HG03103 (cell line): ENCODE results near the gene NDUFS2.
A peak's percentile ranks its signal among the peaks of the same experiment; 100 is the strongest.
"Not testable (repeated sequence)": the region's sequence is repeated elsewhere in the genome, so short reads cannot be mapped to it uniquely, and the experiment has no call there.

Experiments used
- ATAC-seq: cut with Tn5 transposase; IDR thresholded peaks from one replicate; pipeline ENCODE4 v1.9.1; 2021; ENCODE audit warnings: low read depth; ENCODE audit not compliant: unreplicated experiment

The NDUFS2 gene

GRCh38 chr1:161216945-161217712, 15.0 kb downstream of the NDUFS2 start:
- ATAC-seq, result peak; percentile 77

GRCh38 chr1:161217831-161218230, 15.7 kb downstream of the NDUFS2 start:
- ATAC-seq, result no peak

- no peak for ATAC-seq
These were observed 16.3 kb downstream of the NDUFS2 start for GRCh38 chr1:161218301-161219077.

GRCh38 chr1:161219078-161219892, 17.1 kb downstream of the NDUFS2 start:
- no peak for ATAC-seq

- no peak for ATAC-seq
These were observed 17.8 kb downstream of the NDUFS2 start for GRCh38 chr1:161220002-161220401.

- no peak for ATAC-seq
These were observed 20.2 kb downstream of the NDUFS2 start for GRCh38 chr1:161222175-161223019.

- ATAC-seq, result no peak
These were observed 21.9 kb downstream of the NDUFS2 start for GRCh38 chr1:161223805-161224694.

- ATAC-seq, result not testable (repeated sequence)
These were observed 22.5 kb downstream of the NDUFS2 start for GRCh38 chr1:161224695-161225087.

- ATAC-seq, result no peak
These were observed 23.0 kb downstream of the NDUFS2 start for GRCh38 chr1:161225178-161225533.

GRCh38 chr1:161225534-161226319, 23.6 kb downstream of the NDUFS2 start, which contains the start of gene TOMM40L:
TOMM40L (plus strand) TSS chr1:161226060; CDS start chr1:161226490, 430 bp downstream.
- peak; percentile 93 for ATAC-seq

- no peak for ATAC-seq
These were observed 24.1 kb downstream of the NDUFS2 start for GRCh38 chr1:161226320-161226711.

GRCh38 chr1:161226759-161227158, 24.6 kb downstream of the NDUFS2 start:
- ATAC-seq, result no peak

- peak; percentile 34 for ATAC-seq
These were observed 25.2 kb downstream of the NDUFS2 start for GRCh38 chr1:161227196-161227871.

GRCh38 chr1:161228032-161228431, 25.9 kb downstream of the NDUFS2 start:
- ATAC-seq, result no peak

GRCh38 chr1:161229896-161230295, 27.7 kb downstream of the NDUFS2 start:
- no peak for ATAC-seq

GRCh38 chr1:161230762-161231161, 28.6 kb downstream of the NDUFS2 start:
- ATAC-seq, result no peak

- ATAC-seq, result no peak
These were observed 30.9 kb downstream of the NDUFS2 start for GRCh38 chr1:161233102-161233501.
